ENCODE data around the gene ZNF789. TPM values are rescaled to one million over a fixed set of nuclear protein-coding genes. Genes with fewer than 3 reads are reported as not detected.

Gene ZNF789
- total and polyA plus RNA-seq, 2 experiments from 2014 or later, result 9.0 to 13.8 TPM

DNA sequence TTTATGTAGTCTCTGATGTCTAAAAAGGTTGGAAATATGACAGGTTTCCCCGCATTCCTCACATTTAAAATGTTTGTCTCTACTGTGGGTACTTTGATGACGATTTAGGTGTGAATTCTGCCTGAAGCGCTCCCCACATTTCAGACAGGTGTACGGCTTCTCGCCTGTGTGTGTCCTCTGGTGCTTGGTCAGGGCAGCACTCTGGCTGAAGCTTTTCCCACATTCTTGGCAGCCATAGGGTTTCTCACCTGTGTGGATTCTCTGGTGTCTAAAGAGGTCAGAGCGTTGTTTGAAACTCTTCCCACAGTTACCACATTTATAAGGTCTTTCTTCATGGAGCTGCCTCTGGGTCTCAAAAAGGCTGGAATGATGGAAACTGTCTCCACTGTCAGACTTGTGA lies 21.1 kb downstream of the ZNF789 start:
- Mint-ChIP-seq H3K27me3 (ENCODE audit: insufficient read depth, low read depth, poor library complexity) (no peaks in the 10 kb centered on the region), H3K4me1 (peaks cover 12% of the 10 kb centered on the region), H3K4me3 (no peak overlapping the region), H3K9me3 (peaks cover 29% of the 10 kb centered on the region), H3K36me3 (ENCODE audit: low read depth) (peaks cover 66% of the 10 kb centered on the region), H3K27ac (no peak overlapping the region)
- Histone ChIP-seq H3K27ac (ENCODE audit: low read depth) (no peak overlapping the region), H4K20me1 (replicated peaks; ENCODE audit: insufficient read depth) (peaks cover 17% of the 10 kb centered on the region), H3F3A (replicated peaks; ENCODE audit: low read depth) (peaks cover 20% of the 10 kb centered on the region), H3K4me3 (no peak overlapping the region), H3K9me2 (ENCODE audit: insufficient read depth) (no peaks in the 10 kb centered on the region), H3K27me3 (ENCODE audit: insufficient read depth) (no peaks in the 10 kb centered on the region), H3K79me2 (replicated peaks; ENCODE audit: insufficient read depth) (peaks cover 36% of the 10 kb centered on the region), H3K4me2 (no peak overlapping the region), H2AFZ (no peak overlapping the region), H3K4me1 (ENCODE audit: insufficient read depth) (peaks cover 11% of the 10 kb centered on the region; the same call in 1 of the 2 replicates), H3K36me3 (ENCODE audit: insufficient read depth) (peaks cover 41% of the 10 kb centered on the region)
- DNase-seq (ENCODE audit: low spot score), result no peak
- ATAC-seq, result no peak
- TF ChIP-seq, protein P1, sequence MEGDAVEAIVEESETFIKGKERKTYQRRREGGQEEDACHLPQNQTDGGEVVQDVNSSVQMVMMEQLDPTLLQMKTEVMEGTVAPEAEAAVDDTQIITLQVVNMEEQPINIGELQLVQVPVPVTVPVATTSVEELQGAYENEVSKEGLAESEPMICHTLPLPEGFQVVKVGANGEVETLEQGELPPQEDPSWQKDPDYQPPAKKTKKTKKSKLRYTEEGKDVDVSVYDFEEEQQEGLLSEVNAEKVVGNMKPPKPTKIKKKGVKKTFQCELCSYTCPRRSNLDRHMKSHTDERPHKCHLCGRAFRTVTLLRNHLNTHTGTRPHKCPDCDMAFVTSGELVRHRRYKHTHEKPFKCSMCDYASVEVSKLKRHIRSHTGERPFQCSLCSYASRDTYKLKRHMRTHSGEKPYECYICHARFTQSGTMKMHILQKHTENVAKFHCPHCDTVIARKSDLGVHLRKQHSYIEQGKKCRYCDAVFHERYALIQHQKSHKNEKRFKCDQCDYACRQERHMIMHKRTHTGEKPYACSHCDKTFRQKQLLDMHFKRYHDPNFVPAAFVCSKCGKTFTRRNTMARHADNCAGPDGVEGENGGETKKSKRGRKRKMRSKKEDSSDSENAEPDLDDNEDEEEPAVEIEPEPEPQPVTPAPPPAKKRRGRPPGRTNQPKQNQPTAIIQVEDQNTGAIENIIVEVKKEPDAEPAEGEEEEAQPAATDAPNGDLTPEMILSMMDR (conservative IDR thresholded peaks at IDR 0.05; ENCODE audit: low read depth in 2 of 2), result no peak
- TF ChIP-seq CREB1 (CRISPR knock-in tag; IDR thresholded peaks at IDR 0.05; ENCODE audit: low read depth) (no peak), ZNF331 (CRISPR knock-in tag; IDR thresholded peaks at IDR 0.05; ENCODE audit: low read depth) (no peak), STAT1 (IDR thresholded peaks at IDR 0.05; ENCODE audit: unreplicated experiment) (no peak), NANOG (IDR thresholded peaks at IDR 0.05; ENCODE audit: borderline replicate concordance) (no peak), POLR2AphosphoS5 (IDR thresholded peaks at IDR 0.05; ENCODE audit: low read depth) (no peak), REST (IDR thresholded peaks at IDR 0.05; ENCODE audit: unreplicated experiment) (no peak), ZNF114 (CRISPR knock-in tag; IDR thresholded peaks at IDR 0.05) (no peak), ETS1 (IDR thresholded peaks at IDR 0.05) (no peak), EZH2phosphoT487 (IDR thresholded peaks at IDR 0.05; ENCODE audit: unreplicated experiment) (no peak), EZH2 (IDR thresholded peaks at IDR 0.05; ENCODE audit: low read depth, unreplicated experiment) (no peak), JUNB (IDR thresholded peaks at IDR 0.05; ENCODE audit: unreplicated experiment) (no peak)
- TF ChIP-seq, protein P2, sequence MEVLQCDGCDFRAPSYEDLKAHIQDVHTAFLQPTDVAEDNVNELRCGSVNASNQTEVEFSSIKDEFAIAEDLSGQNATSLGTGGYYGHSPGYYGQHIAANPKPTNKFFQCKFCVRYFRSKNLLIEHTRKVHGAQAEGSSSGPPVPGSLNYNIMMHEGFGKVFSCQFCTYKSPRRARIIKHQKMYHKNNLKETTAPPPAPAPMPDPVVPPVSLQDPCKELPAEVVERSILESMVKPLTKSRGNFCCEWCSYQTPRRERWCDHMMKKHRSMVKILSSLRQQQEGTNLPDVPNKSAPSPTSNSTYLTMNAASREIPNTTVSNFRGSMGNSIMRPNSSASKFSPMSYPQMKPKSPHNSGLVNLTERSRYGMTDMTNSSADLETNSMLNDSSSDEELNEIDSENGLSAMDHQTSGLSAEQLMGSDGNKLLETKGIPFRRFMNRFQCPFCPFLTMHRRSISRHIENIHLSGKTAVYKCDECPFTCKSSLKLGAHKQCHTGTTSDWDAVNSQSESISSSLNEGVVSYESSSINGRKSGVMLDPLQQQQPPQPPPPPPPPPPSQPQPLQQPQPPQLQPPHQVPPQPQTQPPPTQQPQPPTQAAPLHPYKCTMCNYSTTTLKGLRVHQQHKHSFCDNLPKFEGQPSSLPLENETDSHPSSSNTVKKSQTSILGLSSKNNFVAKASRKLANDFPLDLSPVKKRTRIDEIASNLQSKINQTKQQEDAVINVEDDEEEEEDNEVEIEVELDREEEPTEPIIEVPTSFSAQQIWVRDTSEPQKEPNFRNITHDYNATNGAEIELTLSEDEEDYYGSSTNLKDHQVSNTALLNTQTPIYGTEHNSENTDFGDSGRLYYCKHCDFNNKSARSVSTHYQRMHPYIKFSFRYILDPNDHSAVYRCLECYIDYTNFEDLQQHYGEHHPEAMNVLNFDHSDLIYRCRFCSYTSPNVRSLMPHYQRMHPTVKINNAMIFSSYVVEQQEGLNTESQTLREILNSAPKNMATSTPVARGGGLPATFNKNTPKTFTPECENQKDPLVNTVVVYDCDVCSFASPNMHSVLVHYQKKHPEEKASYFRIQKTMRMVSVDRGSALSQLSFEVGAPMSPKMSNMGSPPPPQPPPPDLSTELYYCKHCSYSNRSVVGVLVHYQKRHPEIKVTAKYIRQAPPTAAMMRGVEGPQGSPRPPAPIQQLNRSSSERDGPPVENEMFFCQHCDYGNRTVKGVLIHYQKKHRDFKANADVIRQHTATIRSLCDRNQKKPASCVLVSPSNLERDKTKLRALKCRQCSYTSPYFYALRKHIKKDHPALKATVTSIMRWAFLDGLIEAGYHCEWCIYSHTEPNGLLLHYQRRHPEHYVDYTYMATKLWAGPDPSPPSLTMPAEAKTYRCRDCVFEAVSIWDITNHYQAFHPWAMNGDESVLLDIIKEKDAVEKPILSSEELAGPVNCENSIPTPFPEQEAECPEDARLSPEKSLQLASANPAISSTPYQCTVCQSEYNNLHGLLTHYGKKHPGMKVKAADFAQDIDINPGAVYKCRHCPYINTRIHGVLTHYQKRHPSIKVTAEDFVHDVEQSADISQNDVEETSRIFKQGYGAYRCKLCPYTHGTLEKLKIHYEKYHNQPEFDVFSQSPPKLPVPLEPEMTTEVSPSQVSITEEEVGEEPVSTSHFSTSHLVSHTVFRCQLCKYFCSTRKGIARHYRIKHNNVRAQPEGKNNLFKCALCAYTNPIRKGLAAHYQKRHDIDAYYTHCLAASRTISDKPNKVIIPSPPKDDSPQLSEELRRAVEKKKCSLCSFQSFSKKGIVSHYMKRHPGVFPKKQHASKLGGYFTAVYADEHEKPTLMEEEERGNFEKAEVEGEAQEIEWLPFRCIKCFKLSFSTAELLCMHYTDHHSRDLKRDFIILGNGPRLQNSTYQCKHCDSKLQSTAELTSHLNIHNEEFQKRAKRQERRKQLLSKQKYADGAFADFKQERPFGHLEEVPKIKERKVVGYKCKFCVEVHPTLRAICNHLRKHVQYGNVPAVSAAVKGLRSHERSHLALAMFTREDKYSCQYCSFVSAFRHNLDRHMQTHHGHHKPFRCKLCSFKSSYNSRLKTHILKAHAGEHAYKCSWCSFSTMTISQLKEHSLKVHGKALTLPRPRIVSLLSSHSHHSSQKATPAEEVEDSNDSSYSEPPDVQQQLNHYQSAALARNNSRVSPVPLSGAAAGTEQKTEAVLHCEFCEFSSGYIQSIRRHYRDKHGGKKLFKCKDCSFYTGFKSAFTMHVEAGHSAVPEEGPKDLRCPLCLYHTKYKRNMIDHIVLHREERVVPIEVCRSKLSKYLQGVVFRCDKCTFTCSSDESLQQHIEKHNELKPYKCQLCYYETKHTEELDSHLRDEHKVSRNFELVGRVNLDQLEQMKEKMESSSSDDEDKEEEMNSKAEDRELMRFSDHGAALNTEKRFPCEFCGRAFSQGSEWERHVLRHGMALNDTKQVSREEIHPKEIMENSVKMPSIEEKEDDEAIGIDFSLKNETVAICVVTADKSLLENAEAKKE (CRISPR knock-in tag; IDR thresholded peaks at IDR 0.05), result no peak

Data from GM23338 (cell line).